GM23338 (cell line): ENCODE measurements around the gene EFCAB6. TPM values are rescaled to one million over a fixed set of nuclear protein-coding genes. Genes with fewer than 3 reads are reported as not detected.

Experiments used
- ATAC-seq: fragments of 200-7000 bp; cut with Tn5 transposase; 3 replicates; pipeline ENCODE4 v1.9.1; 2020
- DNase-seq: peaks from one replicate; pipeline ENCODE4 v3.0.0-alpha.2; 2015; ENCODE audit warnings: low spot score
- H2AFZ ChIP-seq: fragments of 200-600 bp; sonication (generic); 2 replicates; pipeline ENCODE4 v1.8.0; 2016; ENCODE audit warnings: antibody characterized with exemption, mild to moderate bottlenecking, moderate library complexity
- H3F3A ChIP-seq: fragments of 200-600 bp; sonication (generic); replicated peaks from 2 replicates; pipeline ENCODE4 v1.8.0; 2017; ENCODE audit warnings: antibody characterized with exemption, mixed run types, low read depth
- H3K27ac ChIP-seq: fragments of 200-600 bp; sonication (generic); 2 replicates; pipeline ENCODE4 v1.6.1; 2016; ENCODE audit warnings: low read depth
- H3K27me3 ChIP-seq: fragments of 200-600 bp; sonication (generic); 2 replicates; pipeline ENCODE4 v1.8.0; 2016; ENCODE audit warnings: mild to moderate bottlenecking, mixed run types, moderate library complexity; ENCODE audit not compliant: insufficient read depth
- H3K36me3 ChIP-seq: fragments of 200-600 bp; sonication (generic); 2 replicates; pipeline ENCODE4 v1.8.0; 2016; ENCODE audit warnings: mild to moderate bottlenecking; ENCODE audit not compliant: insufficient read depth
- H3K4me1 ChIP-seq: fragments of 200-600 bp; sonication (generic); 2 replicates; pipeline ENCODE4 v1.8.0; 2016; ENCODE audit warnings: mild to moderate bottlenecking, moderate library complexity; ENCODE audit not compliant: insufficient read depth
- H3K4me2 ChIP-seq: fragments of 200-600 bp; sonication (generic); 2 replicates; pipeline ENCODE4 v1.7.1; 2017; ENCODE audit warnings: mixed run types
- H3K4me3 ChIP-seq: fragments of 200-600 bp; sonication (generic); 2 replicates; pipeline ENCODE4 v1.6.1; 2016; ENCODE audit warnings: mixed run types
- H3K79me2 ChIP-seq: fragments of 200-600 bp; sonication (generic); replicated peaks from 2 replicates; pipeline ENCODE4 v1.8.0; 2017; ENCODE audit warnings: mild to moderate bottlenecking; ENCODE audit not compliant: insufficient read depth
- H3K9me2 ChIP-seq: fragments of 200-600 bp; sonication (generic); 2 replicates; pipeline ENCODE4 v1.8.0; 2017; ENCODE audit not compliant: insufficient read depth
- H4K20me1 ChIP-seq: fragments of 200-600 bp; sonication (generic); replicated peaks from 2 replicates; pipeline ENCODE4 v1.8.0; 2017; ENCODE audit warnings: mild to moderate bottlenecking; ENCODE audit not compliant: insufficient read depth
- H3K27ac Mint-ChIP-seq: 2 replicates; pipeline ENCODE4 v1.8.0; 2020; ENCODE audit warnings: inconsistent platforms, mild to moderate bottlenecking, moderate library complexity, mixed read lengths
- H3K27me3 Mint-ChIP-seq: 3 replicates; pipeline ENCODE4 v1.8.0; 2022; ENCODE audit warnings: low read depth, mild to moderate bottlenecking, moderate library complexity, mixed read lengths, inconsistent platforms; ENCODE audit not compliant: insufficient read depth, poor library complexity
- H3K36me3 Mint-ChIP-seq: 3 replicates; pipeline ENCODE4 v1.8.0; 2021; ENCODE audit warnings: low read depth, mild to moderate bottlenecking, inconsistent platforms, moderate library complexity, mixed read lengths
- H3K4me1 Mint-ChIP-seq: 3 replicates; pipeline ENCODE4 v1.8.0; 2020; ENCODE audit warnings: mild to moderate bottlenecking, inconsistent platforms, mixed read lengths
- H3K4me3 Mint-ChIP-seq: 3 replicates; pipeline ENCODE4 v1.8.0; 2021; ENCODE audit warnings: moderate library complexity, mild to moderate bottlenecking, inconsistent platforms, mixed read lengths
- H3K9me3 Mint-ChIP-seq: 3 replicates; pipeline ENCODE4 v1.8.0; 2020; ENCODE audit warnings: moderate library complexity, mild to moderate bottlenecking, inconsistent platforms, mixed read lengths
- CREB1 ChIP-seq: fragments of 250-450 bp; sonication (Bioruptor Pico); IDR thresholded peaks from 2 replicates; pipeline ENCODE4 v1.5.0; 2020; ENCODE audit warnings: low read depth, mild to moderate bottlenecking, moderate library complexity
- EZH2 ChIP-seq: fragments of 200-600 bp; sonication (generic); IDR thresholded peaks from one replicate; pipeline ENCODE4 v1.8.0; 2017; ENCODE audit warnings: antibody characterized with exemption, mild to moderate bottlenecking, low read depth; ENCODE audit not compliant: unreplicated experiment
- EZH2phosphoT487 ChIP-seq: fragments of 200-600 bp; sonication (generic); IDR thresholded peaks from one replicate; pipeline ENCODE4 v1.8.1; 2018; ENCODE audit warnings: antibody characterized with exemption; ENCODE audit not compliant: unreplicated experiment
- JUNB ChIP-seq: IDR thresholded peaks from one replicate; pipeline ENCODE4 v1.6.1; 2016; ENCODE audit warnings: antibody characterized with exemption; ENCODE audit not compliant: unreplicated experiment
- NANOG ChIP-seq: IDR thresholded peaks from 2 replicates; pipeline ENCODE4 v1.6.1; 2016; ENCODE audit warnings: antibody characterized with exemption, borderline replicate concordance
- POLR2AphosphoS5 ChIP-seq: IDR thresholded peaks from 2 replicates; pipeline ENCODE4 v1.6.1; 2016; ENCODE audit warnings: antibody characterized with exemption, low read depth
- STAT1 ChIP-seq: IDR thresholded peaks from one replicate; pipeline ENCODE4 v1.6.1; 2016; ENCODE audit warnings: antibody characterized with exemption; ENCODE audit not compliant: unreplicated experiment
- ZNF114 ChIP-seq: fragments of 250-450 bp; sonication (Bioruptor Pico); IDR thresholded peaks from 2 replicates; pipeline ENCODE4 v1.5.0; 2020; ENCODE audit warnings: mild to moderate bottlenecking, moderate library complexity
- ZNF331 ChIP-seq: fragments of 250-450 bp; sonication (Bioruptor Pico); IDR thresholded peaks from 2 replicates; pipeline ENCODE4 v1.5.0; 2020; ENCODE audit warnings: low read depth, mild to moderate bottlenecking, moderate library complexity
- polyA plus RNA-seq: library from polyadenylated mRNA; unstranded; fragments of >200 nt; fragmentation: Nextera tagmentation; extraction: Ambion mirVana; gene quantifications from 2 replicates; pipeline ENCODE4 v1.2.1, GENCODE V29; 2016
- total RNA-seq: library from RNA; depleted of rRNA; stranded (reverse); fragments of >200 nt; shearing (Covaris generic); gene quantifications from 2 replicates; pipeline ENCODE4 v1.2.3, GENCODE V29; 2014
- TF ChIP-seq, protein P1 (sequence below): fragments of 250-450 bp; sonication (Bioruptor Pico); IDR thresholded peaks from 2 replicates; pipeline ENCODE4 v1.5.0; 2020; ENCODE audit warnings: mild to moderate bottlenecking, moderate library complexity
- TF ChIP-seq, protein P2 (sequence below): IDR thresholded peaks from 2 replicates; pipeline ENCODE4 v1.6.1; 2016; ENCODE audit warnings: antibody characterized with exemption
- TF ChIP-seq, protein P3 (sequence below), 2 experiments: fragments of 200-600 bp in 1 of 2; sonication (generic) in 1 of 2; conservative IDR thresholded peaks; 2 replicates each; pipeline versions ENCODE4 v1.5.1 to v1.6.1; 2016 to 2017; ENCODE audit warnings: antibody characterized with exemption in 2 of 2, low read depth in 2 of 2, mild to moderate bottlenecking in 2 of 2, moderate library complexity in 1 of 2
- TF ChIP-seq, protein P4 (sequence below): IDR thresholded peaks from one replicate; pipeline ENCODE4 v1.6.1; 2018; ENCODE audit warnings: antibody characterized with exemption; ENCODE audit not compliant: unreplicated experiment

Gene EFCAB6
- total and polyA plus RNA-seq, 2 experiments from 2014 or later, result 1.1 to 1.8 TPM

DNA sequence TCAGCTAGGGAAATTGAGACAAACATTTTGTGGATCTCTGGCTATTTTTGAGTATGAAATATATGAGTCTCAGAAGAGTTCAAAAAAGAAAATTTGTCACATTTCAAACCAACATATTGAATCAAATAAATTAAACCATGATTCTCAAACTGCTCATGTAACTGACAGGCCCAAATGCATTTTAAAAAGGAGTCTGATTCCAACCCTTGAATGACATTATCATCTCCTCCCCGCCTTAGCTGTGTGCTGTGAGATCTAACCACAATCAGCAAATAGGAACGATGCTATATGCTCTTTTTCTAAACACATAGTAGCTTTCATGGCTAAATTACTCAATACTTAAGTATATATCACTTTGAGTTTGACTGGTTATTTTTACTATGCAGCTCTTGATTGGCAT is 57.1 kb downstream of the EFCAB6 start:
- Mint-ChIP-seq H3K27ac (no peak overlapping the region), H3K4me1 (peaks cover 14% of the 10 kb centered on the region), H3K36me3 (no peaks in the 10 kb centered on the region), H3K27me3 (peaks cover 6% of the 10 kb centered on the region), H3K9me3 (no peaks in the 10 kb centered on the region), H3K4me3 (no peak overlapping the region)
- no peaks in the 10 kb centered on the region for H3K36me3 ChIP-seq
- no peak overlapping the region for H2AFZ ChIP-seq
- 0 out of 2 replicates have a peak, but pooled peaks cover 2% of the 10 kb centered on the region for H3F3A ChIP-seq
- H3K9me2 ChIP-seq, result no peaks in the 10 kb centered on the region; the same call in 1 of the 2 replicates
- H4K20me1 ChIP-seq, result no peaks in the 10 kb centered on the region
- H3K27me3 ChIP-seq, result no peaks in the 10 kb centered on the region
- H3K4me3 ChIP-seq, result no peak overlapping the region
- no peak overlapping the region for H3K27ac ChIP-seq
- TF ChIP-seq, protein P1, sequence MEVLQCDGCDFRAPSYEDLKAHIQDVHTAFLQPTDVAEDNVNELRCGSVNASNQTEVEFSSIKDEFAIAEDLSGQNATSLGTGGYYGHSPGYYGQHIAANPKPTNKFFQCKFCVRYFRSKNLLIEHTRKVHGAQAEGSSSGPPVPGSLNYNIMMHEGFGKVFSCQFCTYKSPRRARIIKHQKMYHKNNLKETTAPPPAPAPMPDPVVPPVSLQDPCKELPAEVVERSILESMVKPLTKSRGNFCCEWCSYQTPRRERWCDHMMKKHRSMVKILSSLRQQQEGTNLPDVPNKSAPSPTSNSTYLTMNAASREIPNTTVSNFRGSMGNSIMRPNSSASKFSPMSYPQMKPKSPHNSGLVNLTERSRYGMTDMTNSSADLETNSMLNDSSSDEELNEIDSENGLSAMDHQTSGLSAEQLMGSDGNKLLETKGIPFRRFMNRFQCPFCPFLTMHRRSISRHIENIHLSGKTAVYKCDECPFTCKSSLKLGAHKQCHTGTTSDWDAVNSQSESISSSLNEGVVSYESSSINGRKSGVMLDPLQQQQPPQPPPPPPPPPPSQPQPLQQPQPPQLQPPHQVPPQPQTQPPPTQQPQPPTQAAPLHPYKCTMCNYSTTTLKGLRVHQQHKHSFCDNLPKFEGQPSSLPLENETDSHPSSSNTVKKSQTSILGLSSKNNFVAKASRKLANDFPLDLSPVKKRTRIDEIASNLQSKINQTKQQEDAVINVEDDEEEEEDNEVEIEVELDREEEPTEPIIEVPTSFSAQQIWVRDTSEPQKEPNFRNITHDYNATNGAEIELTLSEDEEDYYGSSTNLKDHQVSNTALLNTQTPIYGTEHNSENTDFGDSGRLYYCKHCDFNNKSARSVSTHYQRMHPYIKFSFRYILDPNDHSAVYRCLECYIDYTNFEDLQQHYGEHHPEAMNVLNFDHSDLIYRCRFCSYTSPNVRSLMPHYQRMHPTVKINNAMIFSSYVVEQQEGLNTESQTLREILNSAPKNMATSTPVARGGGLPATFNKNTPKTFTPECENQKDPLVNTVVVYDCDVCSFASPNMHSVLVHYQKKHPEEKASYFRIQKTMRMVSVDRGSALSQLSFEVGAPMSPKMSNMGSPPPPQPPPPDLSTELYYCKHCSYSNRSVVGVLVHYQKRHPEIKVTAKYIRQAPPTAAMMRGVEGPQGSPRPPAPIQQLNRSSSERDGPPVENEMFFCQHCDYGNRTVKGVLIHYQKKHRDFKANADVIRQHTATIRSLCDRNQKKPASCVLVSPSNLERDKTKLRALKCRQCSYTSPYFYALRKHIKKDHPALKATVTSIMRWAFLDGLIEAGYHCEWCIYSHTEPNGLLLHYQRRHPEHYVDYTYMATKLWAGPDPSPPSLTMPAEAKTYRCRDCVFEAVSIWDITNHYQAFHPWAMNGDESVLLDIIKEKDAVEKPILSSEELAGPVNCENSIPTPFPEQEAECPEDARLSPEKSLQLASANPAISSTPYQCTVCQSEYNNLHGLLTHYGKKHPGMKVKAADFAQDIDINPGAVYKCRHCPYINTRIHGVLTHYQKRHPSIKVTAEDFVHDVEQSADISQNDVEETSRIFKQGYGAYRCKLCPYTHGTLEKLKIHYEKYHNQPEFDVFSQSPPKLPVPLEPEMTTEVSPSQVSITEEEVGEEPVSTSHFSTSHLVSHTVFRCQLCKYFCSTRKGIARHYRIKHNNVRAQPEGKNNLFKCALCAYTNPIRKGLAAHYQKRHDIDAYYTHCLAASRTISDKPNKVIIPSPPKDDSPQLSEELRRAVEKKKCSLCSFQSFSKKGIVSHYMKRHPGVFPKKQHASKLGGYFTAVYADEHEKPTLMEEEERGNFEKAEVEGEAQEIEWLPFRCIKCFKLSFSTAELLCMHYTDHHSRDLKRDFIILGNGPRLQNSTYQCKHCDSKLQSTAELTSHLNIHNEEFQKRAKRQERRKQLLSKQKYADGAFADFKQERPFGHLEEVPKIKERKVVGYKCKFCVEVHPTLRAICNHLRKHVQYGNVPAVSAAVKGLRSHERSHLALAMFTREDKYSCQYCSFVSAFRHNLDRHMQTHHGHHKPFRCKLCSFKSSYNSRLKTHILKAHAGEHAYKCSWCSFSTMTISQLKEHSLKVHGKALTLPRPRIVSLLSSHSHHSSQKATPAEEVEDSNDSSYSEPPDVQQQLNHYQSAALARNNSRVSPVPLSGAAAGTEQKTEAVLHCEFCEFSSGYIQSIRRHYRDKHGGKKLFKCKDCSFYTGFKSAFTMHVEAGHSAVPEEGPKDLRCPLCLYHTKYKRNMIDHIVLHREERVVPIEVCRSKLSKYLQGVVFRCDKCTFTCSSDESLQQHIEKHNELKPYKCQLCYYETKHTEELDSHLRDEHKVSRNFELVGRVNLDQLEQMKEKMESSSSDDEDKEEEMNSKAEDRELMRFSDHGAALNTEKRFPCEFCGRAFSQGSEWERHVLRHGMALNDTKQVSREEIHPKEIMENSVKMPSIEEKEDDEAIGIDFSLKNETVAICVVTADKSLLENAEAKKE (CRISPR knock-in tag), result no peak
- TF ChIP-seq JUNB (no peak), EZH2 (no peak), STAT1 (no peak), NANOG (no peak), POLR2AphosphoS5 (no peak), ZNF331 (CRISPR knock-in tag) (no peak), ZNF114 (CRISPR knock-in tag) (no peak), EZH2phosphoT487 (no peak), CREB1 (CRISPR knock-in tag) (no peak)
- TF ChIP-seq, protein P2, sequence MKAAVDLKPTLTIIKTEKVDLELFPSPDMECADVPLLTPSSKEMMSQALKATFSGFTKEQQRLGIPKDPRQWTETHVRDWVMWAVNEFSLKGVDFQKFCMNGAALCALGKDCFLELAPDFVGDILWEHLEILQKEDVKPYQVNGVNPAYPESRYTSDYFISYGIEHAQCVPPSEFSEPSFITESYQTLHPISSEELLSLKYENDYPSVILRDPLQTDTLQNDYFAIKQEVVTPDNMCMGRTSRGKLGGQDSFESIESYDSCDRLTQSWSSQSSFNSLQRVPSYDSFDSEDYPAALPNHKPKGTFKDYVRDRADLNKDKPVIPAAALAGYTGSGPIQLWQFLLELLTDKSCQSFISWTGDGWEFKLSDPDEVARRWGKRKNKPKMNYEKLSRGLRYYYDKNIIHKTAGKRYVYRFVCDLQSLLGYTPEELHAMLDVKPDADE, result no peak
- TF ChIP-seq, protein P3, sequence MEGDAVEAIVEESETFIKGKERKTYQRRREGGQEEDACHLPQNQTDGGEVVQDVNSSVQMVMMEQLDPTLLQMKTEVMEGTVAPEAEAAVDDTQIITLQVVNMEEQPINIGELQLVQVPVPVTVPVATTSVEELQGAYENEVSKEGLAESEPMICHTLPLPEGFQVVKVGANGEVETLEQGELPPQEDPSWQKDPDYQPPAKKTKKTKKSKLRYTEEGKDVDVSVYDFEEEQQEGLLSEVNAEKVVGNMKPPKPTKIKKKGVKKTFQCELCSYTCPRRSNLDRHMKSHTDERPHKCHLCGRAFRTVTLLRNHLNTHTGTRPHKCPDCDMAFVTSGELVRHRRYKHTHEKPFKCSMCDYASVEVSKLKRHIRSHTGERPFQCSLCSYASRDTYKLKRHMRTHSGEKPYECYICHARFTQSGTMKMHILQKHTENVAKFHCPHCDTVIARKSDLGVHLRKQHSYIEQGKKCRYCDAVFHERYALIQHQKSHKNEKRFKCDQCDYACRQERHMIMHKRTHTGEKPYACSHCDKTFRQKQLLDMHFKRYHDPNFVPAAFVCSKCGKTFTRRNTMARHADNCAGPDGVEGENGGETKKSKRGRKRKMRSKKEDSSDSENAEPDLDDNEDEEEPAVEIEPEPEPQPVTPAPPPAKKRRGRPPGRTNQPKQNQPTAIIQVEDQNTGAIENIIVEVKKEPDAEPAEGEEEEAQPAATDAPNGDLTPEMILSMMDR (conservative IDR thresholded peaks at IDR 0.05; ENCODE audit: low read depth in 2 of 2), result no peak
- TF ChIP-seq, protein P4, sequence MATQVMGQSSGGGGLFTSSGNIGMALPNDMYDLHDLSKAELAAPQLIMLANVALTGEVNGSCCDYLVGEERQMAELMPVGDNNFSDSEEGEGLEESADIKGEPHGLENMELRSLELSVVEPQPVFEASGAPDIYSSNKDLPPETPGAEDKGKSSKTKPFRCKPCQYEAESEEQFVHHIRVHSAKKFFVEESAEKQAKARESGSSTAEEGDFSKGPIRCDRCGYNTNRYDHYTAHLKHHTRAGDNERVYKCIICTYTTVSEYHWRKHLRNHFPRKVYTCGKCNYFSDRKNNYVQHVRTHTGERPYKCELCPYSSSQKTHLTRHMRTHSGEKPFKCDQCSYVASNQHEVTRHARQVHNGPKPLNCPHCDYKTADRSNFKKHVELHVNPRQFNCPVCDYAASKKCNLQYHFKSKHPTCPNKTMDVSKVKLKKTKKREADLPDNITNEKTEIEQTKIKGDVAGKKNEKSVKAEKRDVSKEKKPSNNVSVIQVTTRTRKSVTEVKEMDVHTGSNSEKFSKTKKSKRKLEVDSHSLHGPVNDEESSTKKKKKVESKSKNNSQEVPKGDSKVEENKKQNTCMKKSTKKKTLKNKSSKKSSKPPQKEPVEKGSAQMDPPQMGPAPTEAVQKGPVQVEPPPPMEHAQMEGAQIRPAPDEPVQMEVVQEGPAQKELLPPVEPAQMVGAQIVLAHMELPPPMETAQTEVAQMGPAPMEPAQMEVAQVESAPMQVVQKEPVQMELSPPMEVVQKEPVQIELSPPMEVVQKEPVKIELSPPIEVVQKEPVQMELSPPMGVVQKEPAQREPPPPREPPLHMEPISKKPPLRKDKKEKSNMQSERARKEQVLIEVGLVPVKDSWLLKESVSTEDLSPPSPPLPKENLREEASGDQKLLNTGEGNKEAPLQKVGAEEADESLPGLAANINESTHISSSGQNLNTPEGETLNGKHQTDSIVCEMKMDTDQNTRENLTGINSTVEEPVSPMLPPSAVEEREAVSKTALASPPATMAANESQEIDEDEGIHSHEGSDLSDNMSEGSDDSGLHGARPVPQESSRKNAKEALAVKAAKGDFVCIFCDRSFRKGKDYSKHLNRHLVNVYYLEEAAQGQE, result no peak
- DNase-seq, result no peak
- no peaks in the 10 kb centered on the region for H3K79me2 ChIP-seq
- ATAC-seq, result no peak
- peaks cover 18% of the 10 kb centered on the region for H3K4me1 ChIP-seq
- no peak overlapping the region for H3K4me2 ChIP-seq
